Measurements from ENCODE around the gene KRTAP5-6.
"Not testable (repeated sequence)": the region's sequence is repeated elsewhere in the genome, so short reads cannot be mapped to it uniquely, and the experiment has no call there.

GRCh38 chr11:1688336-1688947, 8.6 kb upstream of the KRTAP5-6 start:
- TF ChIP-seq, protein P1, sequence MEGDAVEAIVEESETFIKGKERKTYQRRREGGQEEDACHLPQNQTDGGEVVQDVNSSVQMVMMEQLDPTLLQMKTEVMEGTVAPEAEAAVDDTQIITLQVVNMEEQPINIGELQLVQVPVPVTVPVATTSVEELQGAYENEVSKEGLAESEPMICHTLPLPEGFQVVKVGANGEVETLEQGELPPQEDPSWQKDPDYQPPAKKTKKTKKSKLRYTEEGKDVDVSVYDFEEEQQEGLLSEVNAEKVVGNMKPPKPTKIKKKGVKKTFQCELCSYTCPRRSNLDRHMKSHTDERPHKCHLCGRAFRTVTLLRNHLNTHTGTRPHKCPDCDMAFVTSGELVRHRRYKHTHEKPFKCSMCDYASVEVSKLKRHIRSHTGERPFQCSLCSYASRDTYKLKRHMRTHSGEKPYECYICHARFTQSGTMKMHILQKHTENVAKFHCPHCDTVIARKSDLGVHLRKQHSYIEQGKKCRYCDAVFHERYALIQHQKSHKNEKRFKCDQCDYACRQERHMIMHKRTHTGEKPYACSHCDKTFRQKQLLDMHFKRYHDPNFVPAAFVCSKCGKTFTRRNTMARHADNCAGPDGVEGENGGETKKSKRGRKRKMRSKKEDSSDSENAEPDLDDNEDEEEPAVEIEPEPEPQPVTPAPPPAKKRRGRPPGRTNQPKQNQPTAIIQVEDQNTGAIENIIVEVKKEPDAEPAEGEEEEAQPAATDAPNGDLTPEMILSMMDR (IDR thresholded peaks at IDR 0.05; ENCODE audit: low read length), result not testable (repeated sequence)
- not testable (repeated sequence) for TF ChIP-seq EZH2 (IDR thresholded peaks at IDR 0.05; ENCODE audit: borderline replicate concordance, low read length)
